Stimulated activated CD4-positive, alpha-beta T cell treated with anti-CD3 and anti-CD28 coated beads, Interleukin-15, amount 100 ng/mL, for 24 hours (primary cell): Measurements from ENCODE around the gene IFT122.
A peak's percentile ranks its signal among the peaks of the same experiment; 100 is the strongest.
"Not testable (repeated sequence)": the region's sequence is repeated elsewhere in the genome, so short reads cannot be mapped to it uniquely, and the experiment has no call there.

Experiments
- DNase-seq: peaks from one replicate; pipeline ENCODE4 v3.0.0-alpha.2; 2020

IFT122 gene

GRCh38 chr3:129474984-129475804 is 35.2 kb downstream of the IFT122 start:
- no peak for DNase-seq

- no peak for DNase-seq
Measured at GRCh38 chr3:129475863-129476262, 35.8 kb downstream of the IFT122 start.

- DNase-seq = no peak
Measured at GRCh38 chr3:129476586-129476985, 36.6 kb downstream of the IFT122 start.

GRCh38 chr3:129481225-129481765 is 41.3 kb downstream of the IFT122 start:
- DNase-seq = not testable (repeated sequence)

- DNase-seq = peak; percentile 37
Measured at GRCh38 chr3:129481766-129482332, 41.8 kb downstream of the IFT122 start.

- no peak for DNase-seq
Measured at GRCh38 chr3:129482721-129483120, 42.7 kb downstream of the IFT122 start.

- DNase-seq = no peak
Measured at GRCh38 chr3:129483870-129484269, 43.8 kb downstream of the IFT122 start.

GRCh38 chr3:129485146-129485545 is 45.1 kb downstream of the IFT122 start:
- not testable (repeated sequence) for DNase-seq

- no peak for DNase-seq
Measured at GRCh38 chr3:129485721-129486663, 46.0 kb downstream of the IFT122 start.

- DNase-seq = no peak
Measured at GRCh38 chr3:129486664-129487035, 46.6 kb downstream of the IFT122 start.

- DNase-seq = no peak
Measured at GRCh38 chr3:129487183-129487867, 47.3 kb downstream of the IFT122 start.

GRCh38 chr3:129487868-129488335 is 47.9 kb downstream of the IFT122 start:
- DNase-seq = not testable (repeated sequence)

GRCh38 chr3:129489258-129489657 is 49.2 kb downstream of the IFT122 start:
- not testable (repeated sequence) for DNase-seq

- DNase-seq = peak; percentile 63
Measured at GRCh38 chr3:129490273-129490675, 50.2 kb downstream of the IFT122 start.

- not testable (repeated sequence) for DNase-seq
Measured at GRCh38 chr3:129491077-129491476, 51.1 kb downstream of the IFT122 start.

- DNase-seq = no peak
Measured at GRCh38 chr3:129491794-129492193, 51.8 kb downstream of the IFT122 start.

GRCh38 chr3:129492691-129493090 is 52.7 kb downstream of the IFT122 start:
- DNase-seq = no peak

- DNase-seq = no peak
Measured at GRCh38 chr3:129493206-129493605, 53.2 kb downstream of the IFT122 start.

- not testable (repeated sequence) for DNase-seq
Measured at GRCh38 chr3:129494499-129494898, 54.5 kb downstream of the IFT122 start.

GRCh38 chr3:129495006-129495639 is 55.1 kb downstream of the IFT122 start:
- DNase-seq = not testable (repeated sequence)

GRCh38 chr3:129497876-129498275 is 57.9 kb downstream of the IFT122 start:
- DNase-seq = not testable (repeated sequence)
